ENCODE data around the gene MRPL53.
"Not testable (repeated sequence)": the region's sequence is repeated elsewhere in the genome, so short reads cannot be mapped to it uniquely, and the experiment has no call there.

MRPL53 gene

GRCh38 chr2:74462786-74463105, 9.7 kb downstream of the MRPL53 start:
- peaks cover 32% of the 10 kb centered on the region for H3K36me3 ChIP-seq
- peaks cover 36% of the 10 kb centered on the region; the same call in 1 of the 2 replicates for H4K20me1 ChIP-seq
- peaks cover 32% of the 10 kb centered on the region for H3K4me1 ChIP-seq
- no peak overlapping the region for H3K9ac ChIP-seq
- H3K27me3 ChIP-seq = no peaks in the 10 kb centered on the region
- no peaks in the 10 kb centered on the region for H3K9me3 ChIP-seq
- no peak overlapping the region for H3K4me2 ChIP-seq
- no peak for TF ChIP-seq Cebpa-rat (IDR thresholded peaks at IDR 0.05)
- no peak overlapping the region for H3K27ac ChIP-seq
- H3K4me3 ChIP-seq = no peak overlapping the region

DNA sequence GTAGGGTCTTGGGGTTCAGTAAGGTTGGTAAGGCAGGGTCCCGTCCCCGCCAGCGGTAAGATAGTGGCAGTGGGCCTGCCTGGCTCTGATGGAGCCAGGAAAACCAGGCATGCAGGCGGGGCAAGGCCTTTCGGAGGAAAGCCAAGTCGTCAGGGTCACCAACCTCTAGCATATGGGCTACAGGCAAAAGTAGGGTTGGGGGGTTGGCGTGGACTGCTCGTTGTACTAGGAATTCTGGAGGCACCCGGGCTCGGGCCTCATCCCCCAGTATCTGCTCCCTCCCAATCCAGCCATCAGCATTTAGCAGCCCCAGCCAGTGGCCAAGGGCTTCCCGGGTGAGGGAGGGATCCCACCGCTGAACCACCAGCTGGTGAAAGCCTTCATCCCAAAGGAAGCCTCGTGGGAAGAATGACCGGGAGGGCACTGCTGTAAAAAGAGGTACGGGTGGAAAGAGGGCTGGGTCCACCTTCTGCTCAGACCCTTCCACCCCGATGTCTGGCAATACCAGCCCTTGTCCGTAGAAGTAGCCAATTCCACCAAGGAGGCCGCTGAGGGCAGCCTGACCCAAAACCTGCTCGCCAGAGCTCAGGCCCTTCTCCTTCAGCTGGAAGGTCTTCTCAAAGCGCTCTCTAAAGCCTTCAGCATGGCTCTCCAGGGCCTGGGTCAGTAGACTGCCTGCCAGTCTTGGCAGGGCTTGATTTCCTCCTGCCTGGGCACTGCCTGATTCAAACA, 10.3 kb downstream of the MRPL53 start:
- Histone ChIP-seq H3K4me1 (peaks cover 32% of the 10 kb centered on the region), H3K9me3 (no peaks in the 10 kb centered on the region), H3K36me3 (peaks cover 32% of the 10 kb centered on the region), H3K9ac (no peak overlapping the region), H3K27me3 (no peaks in the 10 kb centered on the region), H4K20me1 (peaks cover 36% of the 10 kb centered on the region; the same call in 1 of the 2 replicates), H3K27ac (no peak overlapping the region), H3K4me2 (no peak overlapping the region), H3K4me3 (no peak overlapping the region)
- no peak for TF ChIP-seq Cebpa-rat (IDR thresholded peaks at IDR 0.05)

DNA sequence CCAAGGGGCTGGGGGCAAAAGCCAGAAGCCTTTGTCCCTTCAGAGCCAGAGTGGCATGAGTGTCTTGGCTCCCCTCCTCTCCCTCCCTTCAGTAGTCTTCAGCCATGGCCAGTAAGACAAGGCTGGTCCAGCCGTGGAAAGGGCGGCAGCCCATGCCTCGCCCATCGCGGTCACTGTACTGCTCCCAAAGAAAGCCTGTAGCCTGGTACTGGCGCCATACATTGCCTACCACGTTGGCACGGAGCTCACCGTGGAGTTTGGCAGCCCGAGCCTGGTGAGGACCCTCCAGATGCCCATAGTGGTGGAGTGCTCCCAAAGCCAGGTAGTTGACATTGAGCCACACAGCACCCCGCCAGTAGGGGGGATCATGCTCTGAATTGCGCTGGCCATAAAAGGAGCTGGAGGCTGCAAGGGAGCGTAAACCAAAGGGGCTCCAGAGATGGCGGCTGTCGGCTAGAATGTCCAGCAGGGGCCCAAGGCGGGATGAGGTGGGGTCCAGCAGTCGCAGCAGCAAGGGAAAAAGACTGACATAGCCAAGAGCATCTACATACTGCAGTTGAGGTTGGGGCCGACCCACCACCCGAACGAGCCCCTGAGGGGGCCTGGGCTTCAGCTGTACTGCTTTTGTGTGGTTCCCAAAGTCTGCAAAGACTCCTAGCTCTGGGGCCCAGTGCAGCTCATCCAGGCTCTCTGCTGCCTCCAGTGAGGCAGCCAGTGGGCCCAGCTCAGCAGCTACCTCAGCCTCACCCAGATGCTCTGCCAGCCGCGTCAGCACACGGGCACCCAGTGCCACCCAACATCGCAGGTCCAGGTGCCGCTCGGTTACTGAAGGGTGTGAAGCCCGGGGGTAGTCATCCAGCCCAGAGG, 11.1 kb downstream of the MRPL53 start:
- no peaks in the 10 kb centered on the region for H3K9me3 ChIP-seq
- no peaks in the 10 kb centered on the region for H3K27me3 ChIP-seq
- H3K4me2 ChIP-seq = no peak overlapping the region
- no peak overlapping the region for H3K27ac ChIP-seq
- peaks cover 36% of the 10 kb centered on the region; the same call in 1 of the 2 replicates for H4K20me1 ChIP-seq
- peaks cover 32% of the 10 kb centered on the region for H3K36me3 ChIP-seq
- H3K4me1 ChIP-seq = peaks cover 38% of the 10 kb centered on the region
- no peak overlapping the region for H3K4me3 ChIP-seq
- no peak overlapping the region for H3K9ac ChIP-seq
- TF ChIP-seq Cebpa-rat (IDR thresholded peaks at IDR 0.05) = no peak

DNA sequence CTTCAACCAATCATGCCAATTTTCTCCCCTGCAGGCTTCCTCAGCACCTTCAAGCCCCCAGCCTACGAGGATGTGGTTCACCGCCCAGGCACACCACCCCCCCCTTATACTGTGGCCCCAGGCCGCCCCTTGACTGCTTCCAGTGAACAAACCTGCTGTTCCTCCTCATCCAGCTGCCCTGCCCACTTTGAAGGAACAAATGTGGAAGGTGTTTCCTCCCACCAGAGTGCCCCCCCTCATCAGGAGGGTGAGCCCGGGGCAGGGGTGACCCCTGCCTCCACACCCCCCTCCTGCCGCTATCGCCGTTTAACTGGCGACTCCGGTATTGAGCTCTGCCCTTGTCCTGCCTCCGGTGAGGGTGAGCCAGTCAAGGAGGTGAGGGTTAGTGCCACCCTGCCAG, 12.3 kb downstream of the MRPL53 start:
- not testable (repeated sequence) for H3K9ac ChIP-seq, H3K27me3 ChIP-seq, H3K4me2 ChIP-seq, H3K9me3 ChIP-seq, H3K27ac ChIP-seq, H3K4me3 ChIP-seq
- H3K36me3 ChIP-seq = peaks cover 32% of the 10 kb centered on the region
- peaks cover 36% of the 10 kb centered on the region; the same call in 1 of the 2 replicates for H4K20me1 ChIP-seq
- peaks cover 46% of the 10 kb centered on the region for H3K4me1 ChIP-seq

DNA sequence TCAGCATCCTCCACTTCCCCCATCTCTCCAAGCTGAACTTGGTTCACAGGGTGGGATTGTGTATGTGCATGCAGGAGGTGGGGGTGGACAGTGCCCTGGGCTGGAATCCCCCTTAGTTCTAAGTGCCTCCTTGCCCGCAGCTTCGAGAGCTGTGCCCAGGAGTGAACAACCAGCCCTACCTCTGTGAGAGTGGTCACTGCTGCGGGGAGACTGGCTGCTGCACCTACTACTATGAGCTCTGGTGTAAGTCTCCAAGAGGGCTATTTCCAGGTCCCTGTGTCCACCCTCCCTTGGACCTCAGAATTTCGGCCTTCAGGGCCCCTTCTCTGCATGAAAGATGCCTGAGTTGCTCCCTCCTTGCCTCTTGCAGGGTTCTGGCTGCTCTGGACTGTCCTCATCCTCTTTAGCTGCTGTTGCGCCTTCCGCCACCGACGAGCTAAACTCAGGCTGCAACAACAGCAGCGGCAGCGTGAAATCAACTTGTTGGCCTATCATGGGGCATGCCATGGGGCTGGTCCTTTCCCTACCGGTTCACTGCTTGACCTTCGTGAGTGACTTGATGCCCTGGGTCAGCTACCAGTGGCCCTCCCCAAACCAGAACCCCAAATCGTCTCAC, 12.9 kb downstream of the MRPL53 start:
- Histone ChIP-seq H3K4me2 (peak overlapping the region; percentile 97), H3K36me3 (peaks cover 32% of the 10 kb centered on the region), H3K4me1 (peaks cover 47% of the 10 kb centered on the region), H4K20me1 (peaks cover 34% of the 10 kb centered on the region; the same call in 1 of the 2 replicates), H3K4me3 (peak overlapping the region; percentile 80), H3K9ac (peak overlapping the region; percentile 87; the same call in 1 of the 2 replicates)
- H3K27ac ChIP-seq, H3K27me3 ChIP-seq, H3K9me3 ChIP-seq: not testable (repeated sequence)

GRCh38 chr2:74458938-74459363, 13.5 kb downstream of the MRPL53 start:
- TF ChIP-seq Cebpa-rat (IDR thresholded peaks at IDR 0.05) = no peak
- Histone ChIP-seq H3K4me1 (peaks cover 47% of the 10 kb centered on the region), H3K27ac (peak overlapping the region; percentile 82)

DNA sequence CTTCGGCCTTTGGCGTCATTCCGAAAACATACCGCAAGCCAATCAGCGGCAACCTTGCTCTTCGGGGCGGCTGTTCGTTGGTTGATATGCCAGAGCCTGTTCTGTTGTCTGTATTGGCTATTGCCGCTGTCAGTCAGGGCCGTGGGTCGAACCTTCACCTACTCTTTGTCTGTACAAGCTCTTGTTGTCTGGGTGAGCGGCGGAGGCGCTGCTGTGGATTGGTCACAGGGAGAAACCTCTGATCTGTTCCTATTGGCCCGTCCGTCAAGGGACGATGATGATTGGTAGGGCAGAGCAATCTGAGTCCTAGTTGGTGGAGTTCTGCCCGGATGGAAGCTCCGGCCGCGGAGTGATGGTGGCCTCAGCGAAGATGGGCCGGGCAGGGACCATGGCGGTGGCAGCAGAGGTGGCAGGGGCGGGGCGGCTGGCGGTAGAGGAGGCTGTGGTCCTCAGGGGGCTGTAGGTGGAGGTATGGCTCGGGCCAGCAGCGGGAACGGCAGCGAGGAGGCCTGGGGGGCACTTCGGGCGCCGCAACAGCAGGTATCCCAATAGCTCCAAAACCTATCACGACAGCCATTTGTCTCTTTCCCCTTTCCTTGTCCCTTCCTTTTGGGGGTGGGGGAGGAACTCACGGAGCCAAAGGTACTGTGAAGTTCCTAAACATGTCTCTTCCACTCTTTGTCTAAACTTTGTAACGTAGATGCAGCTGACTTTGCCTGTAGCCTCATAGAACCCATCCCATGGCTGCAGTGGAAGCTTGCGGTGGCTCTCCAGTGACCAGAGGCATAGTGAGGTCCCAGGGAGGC, 14.1 kb downstream of the MRPL53 start, which contains the start of gene WBP1:
Gene WBP1 (plus strand): TSS at position 307 of the 806 bp plus-strand sequence. CDS start 165 bp downstream, at position 472.
- peaks cover 25% of the 10 kb centered on the region; the same call in 1 of the 2 replicates for H4K20me1 ChIP-seq
- TF ChIP-seq Cebpa-rat (IDR thresholded peaks at IDR 0.05) = no peak
- H3K9ac ChIP-seq = peak within 1 kb of the TSS; percentile 89
- H3K36me3 ChIP-seq = peaks cover 32% of the 10 kb centered on the region
- H3K4me1 ChIP-seq = peaks cover 41% of the 10 kb centered on the region
- no peaks in the 10 kb centered on the region for H3K9me3 ChIP-seq
- no peaks in the 10 kb centered on the region for H3K27me3 ChIP-seq
- H3K4me2 ChIP-seq = peak within 1 kb of the TSS; percentile 99
- peak within 1 kb of the TSS; percentile 80 for H3K4me3 ChIP-seq
- peak within 1 kb of the TSS; percentile 92 for H3K27ac ChIP-seq

More at GRCh38 chr2:74458938-74459363, 13.5 kb downstream of the MRPL53 start:
- H3K9ac ChIP-seq = peak overlapping the region; percentile 87
- H3K4me3 ChIP-seq = peak overlapping the region; percentile 80
- H3K36me3 ChIP-seq = peaks cover 32% of the 10 kb centered on the region
- no peaks in the 10 kb centered on the region for H3K9me3 ChIP-seq
- peak overlapping the region; percentile 97 for H3K4me2 ChIP-seq
- H3K27me3 ChIP-seq = no peaks in the 10 kb centered on the region
- H4K20me1 ChIP-seq = peaks cover 28% of the 10 kb centered on the region; the same call in 1 of the 2 replicates

DNA sequence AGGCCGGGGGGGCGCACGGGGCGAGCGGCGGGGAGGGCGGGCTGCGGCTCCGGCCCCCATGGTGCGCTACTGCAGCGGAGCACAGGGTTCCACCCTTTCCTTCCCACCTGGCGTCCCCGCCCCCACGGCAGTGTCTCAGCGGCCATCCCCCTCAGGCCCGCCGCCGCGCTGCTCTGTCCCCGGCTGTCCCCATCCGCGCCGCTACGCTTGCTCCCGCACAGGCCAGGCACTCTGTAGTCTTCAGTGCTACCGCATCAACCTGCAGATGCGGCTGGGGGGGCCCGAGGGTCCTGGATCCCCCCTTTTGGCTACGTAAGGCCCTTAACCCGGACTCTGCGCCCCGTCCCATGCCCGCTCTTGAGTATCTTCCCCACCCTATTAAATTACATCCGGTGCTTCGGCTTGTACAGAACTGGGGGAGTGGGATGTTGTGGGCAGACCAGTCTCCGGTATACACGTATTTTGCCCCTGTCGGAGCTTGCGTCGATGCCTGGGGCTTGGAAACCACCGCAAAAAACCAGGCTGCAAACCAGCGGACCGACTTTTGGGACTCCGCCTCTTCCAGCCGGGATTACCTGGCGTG, 14.8 kb downstream of the MRPL53 start:
- Histone ChIP-seq H3K4me1 (peaks cover 44% of the 10 kb centered on the region), H3K27ac (peak overlapping the region; percentile 92), H3K27me3 (no peaks in the 10 kb centered on the region), H3K36me3 (peaks cover 25% of the 10 kb centered on the region), H3K9me3 (no peaks in the 10 kb centered on the region), H3K9ac (peak overlapping the region; percentile 89), H3K4me2 (peak overlapping the region; percentile 99), H3K4me3 (peak overlapping the region; percentile 80), H4K20me1 (peaks cover 18% of the 10 kb centered on the region; the same call in 1 of the 2 replicates)
- no peak for TF ChIP-seq Cebpa-rat (IDR thresholded peaks at IDR 0.05)
